AG08395 (cell line): ENCODE data around the gene METTL23.
"Not testable (repeated sequence)": the region's sequence is repeated elsewhere in the genome, so short reads cannot be mapped to it uniquely, and the experiment has no call there.

Experiments
- DNase-seq: peaks from one replicate; pipeline ENCODE4 v3.0.0; 2012; ENCODE audit warnings: mixed read lengths, low spot score

The METTL23 gene

GRCh38 chr17:76695059-76695831 lies 31.4 kb upstream of the METTL23 start:
- DNase-seq, result no peak

GRCh38 chr17:76696763-76697701 lies 29.6 kb upstream of the METTL23 start:
- no peak for DNase-seq

GRCh38 chr17:76697702-76698465 lies 28.8 kb upstream of the METTL23 start:
- no peak for DNase-seq

GRCh38 chr17:76698466-76698977 lies 28.1 kb upstream of the METTL23 start:
- DNase-seq, result not testable (repeated sequence)

- DNase-seq, result no peak
Observed at GRCh38 chr17:76700270-76700616, 26.4 kb upstream of the METTL23 start.

GRCh38 chr17:76700617-76701470 lies 25.8 kb upstream of the METTL23 start:
- peak; percentile 92 for DNase-seq

- no peak for DNase-seq
Observed at GRCh38 chr17:76701471-76701967, 25.1 kb upstream of the METTL23 start.

- DNase-seq, result no peak
Observed at GRCh38 chr17:76702076-76702475, 24.6 kb upstream of the METTL23 start.

GRCh38 chr17:76702941-76703637 lies 23.6 kb upstream of the METTL23 start:
- no peak for DNase-seq

GRCh38 chr17:76704805-76705204 lies 21.8 kb upstream of the METTL23 start:
- DNase-seq, result no peak

- no peak for DNase-seq
Observed at GRCh38 chr17:76706817-76707216, 19.8 kb upstream of the METTL23 start.

GRCh38 chr17:76707985-76708807 lies 18.4 kb upstream of the METTL23 start:
- DNase-seq, result no peak

- peak; percentile 95 for DNase-seq
Observed at GRCh38 chr17:76709077-76709950, 17.3 kb upstream of the METTL23 start.

GRCh38 chr17:76709951-76710862 lies 16.4 kb upstream of the METTL23 start:
- DNase-seq, result not testable (repeated sequence)

- peak; percentile 85 for DNase-seq
Observed at GRCh38 chr17:76710863-76711611, 15.6 kb upstream of the METTL23 start, which contains the start of gene MXRA7. TSS of gene MXRA7 (minus strand) at chr17:76710965. CDS start at chr17:76710946, 19 bp downstream.

GRCh38 chr17:76712321-76712720 lies 14.3 kb upstream of the METTL23 start:
- DNase-seq, result not testable (repeated sequence)
